Right renal cortex interstitium (tissue), 3 donors: ENCODE measurements around the gene SLC16A12. TPM values are rescaled to one million over a fixed set of nuclear protein-coding genes. Genes with fewer than 3 reads are reported as not detected.
A peak's percentile ranks its signal among the peaks of the same experiment; 100 is the strongest.
"Not testable (repeated sequence)": the region's sequence is repeated elsewhere in the genome, so short reads cannot be mapped to it uniquely, and the experiment has no call there.

ENCODE experiments used
- DNase-seq, 3 donors: peaks; one replicate each; pipeline ENCODE4 v3.0.0-alpha.2; 2013; ENCODE audit warnings: low read depth in 3 of 3, low spot score in 2 of 3
- polyA plus RNA-seq, 3 donors: library from polyadenylated mRNA; unstranded; fragments of 120-200 nt; gene quantifications; one replicate each; pipeline ENCODE4 v1.2.1, GENCODE V29; 2013; ENCODE audit not compliant: insufficient read length in 3 of 3

SLC16A12 gene
- polyA plus RNA-seq, 3 donors: 27.8 to 34.1 (median 33.0) TPM

DNA sequence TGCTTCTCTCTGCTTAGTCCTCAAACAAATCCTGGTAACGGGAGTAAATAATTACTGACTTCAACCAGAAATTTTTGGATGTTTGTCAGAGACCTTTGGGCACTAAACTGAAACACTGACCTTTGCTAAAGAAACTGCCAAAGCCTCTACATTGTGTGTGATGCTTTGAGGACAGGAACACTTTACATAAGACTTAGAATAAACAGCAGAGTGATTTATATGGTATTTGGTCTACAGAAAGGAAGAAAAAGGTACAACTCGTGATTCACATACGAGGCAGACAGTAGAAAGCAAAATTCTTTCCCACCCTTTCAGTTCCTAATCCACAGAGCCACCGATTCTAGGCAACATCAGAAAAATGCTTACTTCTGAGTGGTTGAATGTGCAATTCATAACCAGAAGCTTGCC, 59.8 kb downstream of the SLC16A12 start:
- DNase-seq: no peak

GRCh38 chr10:89475125-89475524, 60.3 kb downstream of the SLC16A12 start:
- no peak for DNase-seq

- no peak for DNase-seq
Observed at GRCh38 chr10:89474452-89474851, 60.9 kb downstream of the SLC16A12 start.

GRCh38 chr10:89471110-89471809, 64.1 kb downstream of the SLC16A12 start:
- DNase-seq: no peak

DNA sequence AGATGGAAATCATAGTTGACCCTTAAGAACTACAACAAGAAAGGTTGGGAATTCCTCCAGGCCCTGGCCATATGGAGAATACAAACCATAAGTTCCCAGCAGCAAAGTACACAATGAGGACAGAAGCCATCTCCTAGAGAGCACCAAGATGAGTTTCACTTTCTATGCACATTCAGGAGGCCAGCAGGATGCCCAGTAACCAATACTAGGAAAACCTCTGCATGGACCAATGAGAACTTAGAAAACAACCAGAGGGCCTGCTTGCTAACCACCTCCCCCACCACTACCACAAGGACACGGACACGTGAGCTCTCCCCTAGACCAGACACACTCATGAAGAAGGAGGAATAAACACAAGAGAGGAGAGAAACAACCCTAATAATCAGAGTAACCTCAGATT, 64.8 kb downstream of the SLC16A12 start:
- no peak for DNase-seq

DNA sequence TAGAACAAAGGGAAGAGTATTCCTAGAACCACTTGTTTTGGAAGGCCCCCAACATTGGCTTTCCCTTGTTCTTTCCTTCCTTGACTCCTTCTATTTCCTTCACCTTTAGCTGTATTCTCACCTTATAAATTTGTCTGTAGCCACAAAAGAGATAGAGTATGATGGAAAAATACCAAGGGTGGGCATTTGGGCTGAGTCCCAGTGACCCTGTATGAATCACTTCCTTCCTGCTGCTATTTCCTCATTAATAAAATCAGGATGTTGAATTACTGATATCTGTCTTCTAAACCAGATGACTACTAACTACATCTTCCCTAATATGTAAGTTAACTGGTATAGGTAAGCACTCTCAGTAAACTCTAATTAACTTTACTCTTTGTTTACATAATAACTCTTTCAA, 65.9 kb downstream of the SLC16A12 start:
- DNase-seq: no peak

GRCh38 chr10:89468191-89468965, 67.0 kb downstream of the SLC16A12 start:
- no peak for DNase-seq

- no peak for DNase-seq
Observed at GRCh38 chr10:89466599-89467035, 68.8 kb downstream of the SLC16A12 start.

- no peak for DNase-seq
Observed at GRCh38 chr10:89465196-89465595, 70.2 kb downstream of the SLC16A12 start.

DNA sequence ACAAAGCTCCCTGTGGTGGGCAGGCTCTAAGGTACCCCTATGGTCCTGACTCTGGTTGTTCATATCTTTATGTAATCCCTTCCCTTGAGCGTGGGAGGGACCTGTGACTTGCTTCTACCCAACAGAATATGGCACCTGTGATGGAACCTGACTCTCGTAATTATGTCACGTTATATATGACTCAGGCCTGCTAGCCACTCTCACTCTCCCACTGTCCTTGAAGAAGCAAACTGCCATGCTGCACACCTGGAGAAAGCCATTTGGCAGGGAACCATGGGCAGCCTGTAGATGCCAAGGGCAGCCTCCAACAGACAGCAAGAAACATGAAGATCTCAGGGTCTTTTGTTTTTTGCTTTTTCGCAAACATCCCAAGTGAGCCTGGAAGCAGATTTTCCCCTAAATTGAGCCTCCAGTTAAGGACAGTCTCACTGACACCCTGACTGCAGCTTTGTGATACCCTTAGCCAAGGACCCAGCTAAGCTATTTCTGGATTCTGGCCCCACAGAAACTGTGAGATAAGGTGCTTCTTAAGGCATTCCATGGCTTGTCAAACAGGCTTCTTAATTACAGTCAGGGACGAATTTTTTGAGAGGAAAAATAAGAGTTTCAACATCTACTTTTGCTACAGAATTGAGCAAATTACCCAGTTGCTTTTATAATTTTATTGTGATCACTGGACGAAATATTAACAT, 71.4 kb downstream of the SLC16A12 start:
- DNase-seq: no peak

GRCh38 chr10:89458784-89459183, 76.6 kb downstream of the SLC16A12 start:
- DNase-seq: no peak

GRCh38 chr10:89458291-89458690, 77.1 kb downstream of the SLC16A12 start:
- no peak for DNase-seq

GRCh38 chr10:89454561-89455347, 80.6 kb downstream of the SLC16A12 start:
- no peak for DNase-seq

DNA sequence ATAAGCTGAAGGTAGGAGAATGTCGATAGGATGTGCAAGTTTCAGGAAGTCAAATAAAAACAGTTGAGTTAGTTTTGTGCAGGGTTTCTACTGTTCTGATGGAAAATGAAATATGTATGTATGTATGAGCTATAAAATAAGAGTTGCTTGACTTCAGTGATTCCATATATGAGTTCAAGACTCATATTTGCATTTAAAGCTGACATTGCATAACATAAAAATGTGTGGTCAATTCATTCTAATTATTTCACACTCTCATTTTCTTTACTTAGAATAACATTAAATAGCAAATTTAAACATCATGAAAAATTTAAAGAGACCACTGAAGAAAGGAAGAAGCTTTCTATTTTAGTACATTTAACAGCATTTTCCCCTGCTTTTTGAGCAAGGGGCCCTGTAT, 83.2 kb downstream of the SLC16A12 start:
- DNase-seq: no peak

DNA sequence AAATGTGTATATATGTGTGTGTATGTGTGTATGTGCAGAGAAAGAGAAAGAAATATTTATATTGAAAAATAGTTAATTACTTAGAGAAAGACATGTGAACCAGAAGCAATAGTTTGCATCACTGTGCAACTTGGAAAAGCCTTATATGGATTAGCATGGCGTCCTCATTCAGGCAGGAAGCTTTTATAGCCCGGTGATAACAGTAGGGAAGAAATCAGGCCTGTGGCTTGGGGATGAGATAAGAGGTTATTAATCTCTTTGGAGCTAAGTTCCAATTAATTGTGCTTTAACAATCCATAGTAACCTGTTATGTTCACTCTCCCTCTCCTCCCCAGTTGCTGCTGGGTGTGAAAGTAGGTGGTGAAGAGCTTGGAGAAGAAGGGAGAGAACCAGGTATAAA, 84.5 kb downstream of the SLC16A12 start:
- DNase-seq: no peak

- not testable (repeated sequence) for DNase-seq
Observed at GRCh38 chr10:89444819-89445218, 90.6 kb downstream of the SLC16A12 start.

DNA sequence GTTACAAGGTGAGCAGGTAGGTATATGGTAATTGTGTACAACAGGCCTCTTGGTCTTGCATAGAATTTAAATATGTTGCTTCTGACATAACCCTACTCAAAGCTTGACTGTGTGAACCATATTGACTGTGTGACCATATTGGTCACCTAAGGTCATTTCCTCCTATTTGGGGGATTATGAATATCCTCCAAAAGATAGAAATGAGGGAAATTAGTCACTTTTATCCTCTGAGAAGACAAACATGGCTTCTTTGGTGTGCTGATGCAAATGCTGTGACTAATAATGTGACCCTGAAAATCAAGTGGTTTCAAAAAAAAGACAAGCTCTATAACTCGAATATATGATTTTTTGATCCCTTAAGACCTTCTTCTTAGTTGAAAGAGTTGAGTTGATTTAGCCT, 93.1 kb downstream of the SLC16A12 start:
- no peak for DNase-seq

- DNase-seq: no peak
Observed at GRCh38 chr10:89440226-89441009, 95.0 kb downstream of the SLC16A12 start.

GRCh38 chr10:89438525-89438924, 96.9 kb downstream of the SLC16A12 start:
- no peak for DNase-seq

DNA sequence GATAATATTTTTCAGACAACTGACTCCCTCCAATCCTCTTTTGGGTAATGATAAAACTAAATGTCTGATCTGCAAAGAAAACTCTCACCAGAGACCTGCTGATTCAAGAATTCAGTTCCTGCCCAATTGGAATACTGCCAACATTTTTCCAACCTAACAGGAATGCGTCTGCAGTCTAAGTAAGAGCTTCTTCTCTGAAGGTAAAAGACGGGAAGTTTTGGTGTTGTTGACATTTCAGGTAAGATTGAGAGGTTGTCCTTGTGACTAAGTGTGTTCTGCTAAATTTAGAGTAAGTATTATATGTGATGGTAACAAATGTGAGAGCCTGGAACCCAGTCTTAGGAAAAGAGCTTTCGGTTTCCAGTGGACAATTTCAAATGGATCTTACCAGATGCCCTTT, 103.4 kb downstream of the SLC16A12 start:
- peak in 1 of 3 donors; percentile 21 for DNase-seq
